K562 (cell line): ENCODE data around the gene SCG3. TPM values are rescaled to one million over a fixed set of nuclear protein-coding genes. Genes with fewer than 3 reads are reported as not detected.

Experiments
- CBFA2T2 ChIP-seq: fragments of 450-650 bp; conservative IDR thresholded peaks from 2 replicates; pipeline ENCODE4 v1.6.1; 2017; ENCODE audit warnings: mild to moderate bottlenecking
- CEBPG ChIP-seq, 3 experiments: fragments of 200-800 bp in 1 of 3; sonication (Bioruptor generic) in 1 of 3; sonication (generic) in 1 of 3; formaldehyde crosslinking in 1 of 3; IDR thresholded peaks in 2 of 3; conservative IDR thresholded peaks in 1 of 3; 2 replicates each; pipeline versions ENCODE4 v1.6.1 to v1.8.0; 2016 to 2022; ENCODE audit warnings: missing compliant biosample characterization in 2 of 3, missing genetic modification characterization in 2 of 3, mild to moderate bottlenecking in 1 of 3, missing genetic modification reagents in 1 of 3
- CREB3L1 ChIP-seq: fragments of 450-650 bp; IDR thresholded peaks from 2 replicates; pipeline ENCODE4 v1.6.1; 2014; ENCODE audit warnings: low read depth, mild to moderate bottlenecking, moderate library complexity, borderline replicate concordance
- EP400 ChIP-seq: fragments of 450-650 bp; IDR thresholded peaks from 2 replicates; pipeline ENCODE4 v1.6.1; 2017; ENCODE audit warnings: antibody characterized with exemption, mild to moderate bottlenecking, moderate library complexity
- HDAC2 ChIP-seq: fragments of 450-650 bp; IDR thresholded peaks from 2 replicates; pipeline ENCODE4 v1.6.1; 2016; ENCODE audit warnings: mild to moderate bottlenecking
- HINFP ChIP-seq: fragments of 450-650 bp; conservative IDR thresholded peaks from 2 replicates; pipeline ENCODE4 v1.6.1; 2016; ENCODE audit warnings: missing genetic modification characterization, low read depth, mild to moderate bottlenecking, control low read depth, missing compliant biosample characterization
- HMBOX1 ChIP-seq: sonication (generic); IDR thresholded peaks from 2 replicates; pipeline ENCODE4 v1.6.1; 2016
- MYBL2 ChIP-seq, 2 experiments: fragments of 450-650 bp in 1 of 2; sonication (generic) in 1 of 2; formaldehyde crosslinking in 1 of 2; IDR thresholded peaks; 2 replicates each; pipeline versions ENCODE4 v1.6.1 to v1.8.1; 2017 to 2022; ENCODE audit warnings: borderline replicate concordance in 1 of 2, inconsistent platforms in 1 of 2, low read depth in 1 of 2, mild to moderate bottlenecking in 1 of 2, missing genetic modification reagents in 1 of 2, moderate library complexity in 1 of 2
- PRDM10 ChIP-seq: fragments of 450-650 bp; IDR thresholded peaks from 2 replicates; pipeline ENCODE4 v1.6.1; 2018; ENCODE audit not compliant: partially characterized antibody
- SREBF1 ChIP-seq: fragments of 150-350 bp; IDR thresholded peaks from 2 replicates; pipeline ENCODE4 v1.6.1; 2014; ENCODE audit warnings: antibody characterized with exemption, low read depth, low read length, borderline replicate concordance
- SREBF2 ChIP-seq: sonication (generic); formaldehyde crosslinking; IDR thresholded peaks from 2 replicates; pipeline ENCODE4 v1.4.0; 2020; ENCODE audit warnings: mild to moderate bottlenecking, missing genetic modification reagents
- ZBTB1 ChIP-seq: sonication (generic); formaldehyde crosslinking; IDR thresholded peaks from 2 replicates; pipeline ENCODE4 v1.8.1; 2023; ENCODE audit warnings: missing genetic modification reagents, low read depth, mild to moderate bottlenecking, borderline replicate concordance
- ZFP36 ChIP-seq: fragments of 150-350 bp; IDR thresholded peaks from 2 replicates; pipeline ENCODE4 v1.6.1; 2018; ENCODE audit warnings: low read length, low read depth; ENCODE audit not compliant: partially characterized antibody
- ZFX ChIP-seq: sonication (generic); formaldehyde crosslinking; IDR thresholded peaks from 2 replicates; pipeline ENCODE4 v1.8.0; 2022; ENCODE audit warnings: mild to moderate bottlenecking, missing genetic modification reagents, moderate library complexity
- ZNF75A ChIP-seq: fragments of 450-650 bp; formaldehyde crosslinking; IDR thresholded peaks from 2 replicates; pipeline ENCODE4 v1.4.0; 2020; ENCODE audit warnings: mild to moderate bottlenecking
- polyA plus RNA-seq, 8 experiments: library from polyadenylated mRNA; depleted of rRNA in 4 of 8; stranded (reverse) in 5 of 8; unstranded in 3 of 8; fragments of >200 nt; fragmentation: Nextera tagmentation in 2 of 8; fragmentation: Illumina TruSeq in 1 of 8; extraction: Ambion mirVana in 2 of 8; extraction: Trizol in 1 of 8; gene quantifications; 2 replicates each; pipeline versions ENCODE4 v1.2.1 to v1.2.3, GENCODE V29; 2011 to 2014; ENCODE audit warnings: inconsistent platforms in 1 of 8, missing spikeins in 1 of 8
- total RNA-seq, 7 experiments: library from RNA; depleted of rRNA in 6 of 7; stranded (reverse); fragments of >200 nt in 6 of 7; fragmentation: Illumina TruSeq in 2 of 7; extraction: Trizol in 2 of 7; gene quantifications; 2 replicates each; pipeline versions ENCODE4 v1.2.1 to v1.2.3, GENCODE V29; 2011 to 2021; ENCODE audit warnings: low replicate concordance in 1 of 7

Gene SCG3
- total and polyA plus RNA-seq, 9 of the 15 experiments (the other 6 are each of a cell fraction or from before 2014, with no cell fraction given) = 13.0 to 43.8 (median 21.0) TPM

- 0 out of 2 replicates have a peak, but pooled peaks have one; percentile 7 for TF ChIP-seq HINFP (tag)
- no peak for TF ChIP-seq ZBTB1 (CRISPR knock-in tag)
- TF ChIP-seq HDAC2 = no peak
- TF ChIP-seq CEBPG (CRISPR knock-in tag; IDR thresholded peaks at IDR 0.05) = no peak
- TF ChIP-seq CEBPG (tag; conservative IDR thresholded peaks at IDR 0.05 in 1 of 2, IDR thresholded peaks at IDR 0.05 in 1 of 2) = peak in 1 of 2 experiments; percentile 44; a peak in 2 of 4 replicates
- 0 out of 2 replicates have a peak, but pooled peaks have one; percentile 21 for TF ChIP-seq ZFX (CRISPR knock-in tag)
- no peak for TF ChIP-seq SREBF1
- no peak for TF ChIP-seq CREB3L1
- TF ChIP-seq CBFA2T2 = no peak
- no peak for TF ChIP-seq EP400
- TF ChIP-seq MYBL2 (IDR thresholded peaks at IDR 0.05; ENCODE audit: low read depth) = peak; percentile 58; the same call in 1 of the 2 replicates
- no peak for TF ChIP-seq MYBL2 (CRISPR knock-in tag; IDR thresholded peaks at IDR 0.05; ENCODE audit: borderline replicate concordance)
- TF ChIP-seq SREBF2 (CRISPR knock-in tag) = no peak
- peak; percentile 90 for TF ChIP-seq ZFP36
- peak; percentile 18 for TF ChIP-seq PRDM10
- peak; percentile 61; the same call in 1 of the 2 replicates for TF ChIP-seq HMBOX1
- no peak for TF ChIP-seq ZNF75A (CRISPR knock-in tag)
These were observed 50.4 kb downstream of the SCG3 start (continued) for GRCh38 chr15:51731549-51732267.
